ENCODE measurements around the gene SIGLEC10. TPM values are rescaled to one million over a fixed set of nuclear protein-coding genes. Genes with fewer than 3 reads are reported as not detected.
A peak's percentile ranks its signal among the peaks of the same experiment; 100 is the strongest.

The SIGLEC10 gene
- total and polyA plus RNA-seq, 2 of the 4 experiments (the other 2 are of a cell fraction) = not detected

DNA sequence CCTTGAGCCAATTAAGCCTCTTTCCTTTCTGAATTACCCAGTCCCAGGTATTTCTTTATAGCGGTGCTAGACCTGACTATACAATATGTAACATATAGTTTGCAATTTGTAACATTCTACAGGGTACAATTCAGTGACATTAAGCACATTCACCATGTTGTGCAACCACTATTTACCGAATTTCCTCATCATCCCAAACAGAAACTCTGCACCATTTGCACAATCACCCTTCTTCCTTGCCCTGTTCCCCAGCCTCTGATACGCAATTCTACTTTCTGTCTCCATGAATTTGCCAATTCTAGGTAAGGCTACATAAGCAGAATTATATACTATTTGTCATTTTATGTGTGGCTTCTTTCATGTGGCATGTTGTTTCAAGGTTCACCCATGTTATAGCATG, 13.7 kb upstream of the SIGLEC10 start:
- Histone ChIP-seq H3K36me3 (ENCODE audit: control insufficient read depth, insufficient read depth, low read length) (no peaks in the 10 kb centered on the region), H2BK120ac (ENCODE audit: low read depth, low read length) (no peak overlapping the region), H3K56ac (ENCODE audit: extremely low read depth, insufficient read depth, low read length) (no peak overlapping the region), H3K18ac (ENCODE audit: low read depth, low read length) (no peak overlapping the region), H2AFZ (replicated peaks; ENCODE audit: low read length, poor library complexity) (no peak overlapping the region), H3K23ac (ENCODE audit: low read depth, low read length) (no peak overlapping the region), H4K8ac (ENCODE audit: low read depth in 2 of 2, low read length in 2 of 2) (no peak overlapping the region), H3K4me2 (ENCODE audit: low read depth, low read length) (no peak overlapping the region), H3K27me3 (ENCODE audit: control insufficient read depth, insufficient read depth, low read length) (no peaks in the 10 kb centered on the region), H3K9me1 (ENCODE audit: insufficient read depth, low read length) (no peaks in the 10 kb centered on the region), H2BK15ac (ENCODE audit: low read depth, low read length) (no peak overlapping the region), H4K5ac (ENCODE audit: low read depth, low read length) (no peak overlapping the region), H3K9me3 (ENCODE audit: control insufficient read depth, insufficient read depth, low read length) (no peaks in the 10 kb centered on the region), H2BK20ac (ENCODE audit: low read depth, low read length) (no peak overlapping the region), H2AK9ac (replicated peaks; ENCODE audit: low read depth, low read length, poor library complexity) (no peak overlapping the region), H4K91ac (ENCODE audit: insufficient read depth, low read depth, low read length) (no peak overlapping the region), H4K20me1 (ENCODE audit: insufficient read depth, low read length) (no peaks in the 10 kb centered on the region), H3K9ac (ENCODE audit: low read depth, low read length) (no peak overlapping the region), H3K4me1 (ENCODE audit: control insufficient read depth, insufficient read depth, low read length) (no peaks in the 10 kb centered on the region), H3K79me1 (ENCODE audit: low read depth in 1 of 2, low read length in 2 of 2) (no peaks in the 10 kb centered on the region), H3K14ac (replicated peaks; ENCODE audit: low read depth, low read length) (no peak overlapping the region), H2BK5ac (ENCODE audit: low read depth, low read length, poor library complexity, severe bottlenecking) (no peak overlapping the region), H3K27ac (ENCODE audit: insufficient read depth, low read length) (no peak overlapping the region), H3K4me3 (ENCODE audit: insufficient read depth, low read depth, low read length) (no peak overlapping the region), H3K4ac (ENCODE audit: low read depth, low read length) (no peak overlapping the region), H2AK5ac (ENCODE audit: low read depth, low read length) (no peak overlapping the region)
- intact Hi-C loops (cut with micrococcal nuclease) (no loop called here), in situ Hi-C loops (cut with MboI; ENCODE audit: low sequenced_read_pairs) (no loop called here), dilution Hi-C loops (cut with HindIII; ENCODE audit: low sequenced_read_pairs, unreplicated experiment) (no loop called here)
- 14% methylated on average over 1 of the region's 3 CpGs; no CpG with 5 or more reads in 1 of the 2 experiments for WGBS, 2 experiments (ENCODE audit: extremely low coverage in 2 of 2, insufficient read length in 1 of 2)
- POLR2A ChIA-PET (ENCODE audit: unreplicated experiment) = no interaction called here
- no TSS peak for BruUV-seq (replicated peaks)
- CTCF ChIA-PET = no interaction called here
- DNase-seq (no peak), ATAC-seq (ENCODE audit: low read depth) (no peak)
- TF ChIP-seq CEBPB (IDR thresholded peaks at IDR 0.05; ENCODE audit: low read depth, low read length) (0 out of 2 replicates have a peak, but pooled peaks have one; percentile 12), MAFK (IDR thresholded peaks at IDR 0.05; ENCODE audit: low read depth, low read length) (no peak)

Measured in IMR-90 (cell line).